ENCODE measurements around the gene TFDP3.

Gene TFDP3

DNA sequence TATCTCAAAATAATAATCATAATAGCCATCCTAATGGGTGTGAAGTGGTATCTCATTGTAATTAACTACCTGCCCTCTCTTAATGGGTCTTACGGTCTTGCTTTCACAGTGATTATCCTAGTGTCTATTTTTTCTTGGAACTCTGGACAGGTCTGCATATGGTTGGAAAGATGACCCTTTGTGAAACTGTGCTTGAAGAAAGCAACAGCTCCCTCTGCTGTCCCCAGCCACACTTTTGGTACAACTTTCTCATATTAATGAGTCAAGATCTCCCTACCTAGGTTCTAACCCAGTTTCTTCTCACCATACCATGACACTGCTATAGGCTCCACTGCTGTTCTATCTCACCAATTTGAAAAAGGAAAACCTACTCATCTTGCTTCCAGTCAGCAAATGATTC, 2.4 kb downstream of the TFDP3 start:
- no peak overlapping the region for H2AFZ ChIP-seq (ENCODE audit: low read depth)
- H3K9ac ChIP-seq = no peak overlapping the region
- no peaks in the 10 kb centered on the region for H3K79me2 ChIP-seq (ENCODE audit: insufficient read depth, low read depth)
- no peak overlapping the region for H3K27ac ChIP-seq
- H3K4me2 ChIP-seq = no peak overlapping the region
- H4K20me1 ChIP-seq (ENCODE audit: insufficient read depth) = no peaks in the 10 kb centered on the region
- no peak overlapping the region for H3K4me3 ChIP-seq (IDR thresholded peaks at IDR 0.05; ENCODE audit: insufficient read depth, low read depth, low read length)
- TF ChIP-seq, protein P1, sequence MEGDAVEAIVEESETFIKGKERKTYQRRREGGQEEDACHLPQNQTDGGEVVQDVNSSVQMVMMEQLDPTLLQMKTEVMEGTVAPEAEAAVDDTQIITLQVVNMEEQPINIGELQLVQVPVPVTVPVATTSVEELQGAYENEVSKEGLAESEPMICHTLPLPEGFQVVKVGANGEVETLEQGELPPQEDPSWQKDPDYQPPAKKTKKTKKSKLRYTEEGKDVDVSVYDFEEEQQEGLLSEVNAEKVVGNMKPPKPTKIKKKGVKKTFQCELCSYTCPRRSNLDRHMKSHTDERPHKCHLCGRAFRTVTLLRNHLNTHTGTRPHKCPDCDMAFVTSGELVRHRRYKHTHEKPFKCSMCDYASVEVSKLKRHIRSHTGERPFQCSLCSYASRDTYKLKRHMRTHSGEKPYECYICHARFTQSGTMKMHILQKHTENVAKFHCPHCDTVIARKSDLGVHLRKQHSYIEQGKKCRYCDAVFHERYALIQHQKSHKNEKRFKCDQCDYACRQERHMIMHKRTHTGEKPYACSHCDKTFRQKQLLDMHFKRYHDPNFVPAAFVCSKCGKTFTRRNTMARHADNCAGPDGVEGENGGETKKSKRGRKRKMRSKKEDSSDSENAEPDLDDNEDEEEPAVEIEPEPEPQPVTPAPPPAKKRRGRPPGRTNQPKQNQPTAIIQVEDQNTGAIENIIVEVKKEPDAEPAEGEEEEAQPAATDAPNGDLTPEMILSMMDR (conservative IDR thresholded peaks at IDR 0.05; ENCODE audit: low read depth, low read length) = peak; percentile 37
- no peaks in the 10 kb centered on the region for H3K36me3 ChIP-seq (ENCODE audit: insufficient read depth)
- H3K27me3 ChIP-seq (ENCODE audit: insufficient read depth, low read depth) = no peaks in the 10 kb centered on the region
- H3K4me1 ChIP-seq (ENCODE audit: low read depth, poor library complexity, severe bottlenecking) = no peaks in the 10 kb centered on the region

DNA sequence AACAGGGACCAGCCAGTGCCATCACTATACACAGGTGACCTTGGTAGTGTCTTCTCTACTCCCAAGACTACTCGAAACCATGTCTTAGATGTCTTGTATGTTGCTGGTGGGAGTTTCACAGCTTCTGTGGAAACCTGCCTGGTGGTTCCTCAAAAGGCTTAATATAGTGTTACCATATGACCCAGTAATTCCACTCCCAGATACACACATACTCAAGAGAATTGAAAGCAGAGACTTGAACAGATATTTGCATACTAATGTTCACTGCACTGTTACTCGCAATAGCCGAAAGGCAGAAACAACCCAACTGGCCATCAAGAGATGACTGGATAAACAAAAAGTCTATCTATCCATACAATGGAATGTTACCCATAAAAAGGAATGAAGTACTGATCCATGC, 3.1 kb downstream of the TFDP3 start:
- Histone ChIP-seq H2AFZ (ENCODE audit: low read depth) (no peak overlapping the region), H3K9ac (no peak overlapping the region), H3K36me3 (ENCODE audit: insufficient read depth) (no peaks in the 10 kb centered on the region), H3K27me3 (ENCODE audit: insufficient read depth, low read depth) (no peaks in the 10 kb centered on the region), H4K20me1 (ENCODE audit: insufficient read depth) (no peaks in the 10 kb centered on the region), H3K4me3 (IDR thresholded peaks at IDR 0.05; ENCODE audit: insufficient read depth, low read depth, low read length) (no peak overlapping the region), H3K4me1 (ENCODE audit: low read depth, poor library complexity, severe bottlenecking) (no peaks in the 10 kb centered on the region), H3K27ac (no peak overlapping the region), H3K4me2 (no peak overlapping the region), H3K79me2 (ENCODE audit: insufficient read depth, low read depth) (no peaks in the 10 kb centered on the region)
- TF ChIP-seq, protein P1 (conservative IDR thresholded peaks at IDR 0.05; ENCODE audit: low read depth, low read length) = no peak

DNA sequence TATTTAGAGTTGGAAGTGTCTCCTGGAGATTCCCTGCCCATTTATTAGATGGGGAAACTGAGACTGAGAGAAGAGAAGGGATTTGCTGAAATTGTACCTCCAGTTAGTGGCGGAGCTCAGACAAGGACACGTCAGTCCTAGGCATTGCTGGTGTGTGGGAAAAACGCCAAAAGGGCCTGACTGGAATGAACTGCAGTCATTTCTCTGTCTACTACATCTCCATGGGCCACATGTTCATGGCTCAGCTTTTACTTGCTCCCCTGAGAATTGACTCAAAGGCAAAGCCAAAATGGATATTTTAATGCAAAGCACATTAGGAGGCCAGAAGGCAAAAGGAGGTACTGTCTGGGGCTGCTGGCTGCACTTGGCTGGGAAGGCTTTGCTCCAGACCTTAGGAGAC, 3.9 kb downstream of the TFDP3 start:
- no peak overlapping the region for H3K9ac ChIP-seq
- no peaks in the 10 kb centered on the region for H4K20me1 ChIP-seq (ENCODE audit: insufficient read depth)
- H2AFZ ChIP-seq (ENCODE audit: low read depth) = no peak overlapping the region
- H3K4me2 ChIP-seq = no peak overlapping the region
- H3K36me3 ChIP-seq (ENCODE audit: insufficient read depth) = no peaks in the 10 kb centered on the region
- TF ChIP-seq, protein P1 (conservative IDR thresholded peaks at IDR 0.05; ENCODE audit: low read depth, low read length) = no peak
- H3K79me2 ChIP-seq (ENCODE audit: insufficient read depth, low read depth) = no peaks in the 10 kb centered on the region
- no peaks in the 10 kb centered on the region for H3K27me3 ChIP-seq (ENCODE audit: insufficient read depth, low read depth)
- H3K27ac ChIP-seq = no peak overlapping the region
- H3K4me1 ChIP-seq (ENCODE audit: low read depth, poor library complexity, severe bottlenecking) = no peaks in the 10 kb centered on the region
- no peak overlapping the region for H3K4me3 ChIP-seq (IDR thresholded peaks at IDR 0.05; ENCODE audit: insufficient read depth, low read depth, low read length)

DNA sequence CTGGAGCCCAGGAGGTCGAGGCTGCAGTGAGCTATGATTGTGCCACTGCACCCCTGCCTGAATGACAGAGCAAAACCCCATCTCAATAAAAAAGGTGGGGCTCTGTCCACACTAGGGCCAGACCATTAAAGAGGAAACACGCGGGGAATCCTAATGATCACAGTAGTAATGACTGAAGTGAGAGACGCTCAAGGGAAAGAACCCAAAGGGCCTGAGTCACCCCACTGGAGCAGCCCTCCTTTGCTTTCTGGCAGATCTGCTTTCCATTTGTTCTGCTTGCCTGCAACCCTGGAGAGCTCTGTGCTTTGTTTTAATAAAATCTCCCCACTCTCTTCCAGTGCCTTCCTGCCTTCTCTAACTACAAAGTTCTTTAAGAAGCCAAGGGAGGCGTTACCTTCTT, 5.0 kb downstream of the TFDP3 start:
- Histone ChIP-seq H3K4me1 (ENCODE audit: low read depth, poor library complexity, severe bottlenecking) (no peaks in the 10 kb centered on the region), H4K20me1 (ENCODE audit: insufficient read depth) (no peaks in the 10 kb centered on the region), H3K4me3 (IDR thresholded peaks at IDR 0.05; ENCODE audit: insufficient read depth, low read depth, low read length) (no peak overlapping the region), H3K79me2 (ENCODE audit: insufficient read depth, low read depth) (no peaks in the 10 kb centered on the region), H3K4me2 (no peak overlapping the region), H3K36me3 (ENCODE audit: insufficient read depth) (no peaks in the 10 kb centered on the region), H3K27me3 (ENCODE audit: insufficient read depth, low read depth) (no peaks in the 10 kb centered on the region), H3K9ac (no peak overlapping the region), H2AFZ (ENCODE audit: low read depth) (no peak overlapping the region), H3K27ac (no peak overlapping the region)
- TF ChIP-seq, protein P1 (conservative IDR thresholded peaks at IDR 0.05; ENCODE audit: low read depth, low read length) = no peak

DNA sequence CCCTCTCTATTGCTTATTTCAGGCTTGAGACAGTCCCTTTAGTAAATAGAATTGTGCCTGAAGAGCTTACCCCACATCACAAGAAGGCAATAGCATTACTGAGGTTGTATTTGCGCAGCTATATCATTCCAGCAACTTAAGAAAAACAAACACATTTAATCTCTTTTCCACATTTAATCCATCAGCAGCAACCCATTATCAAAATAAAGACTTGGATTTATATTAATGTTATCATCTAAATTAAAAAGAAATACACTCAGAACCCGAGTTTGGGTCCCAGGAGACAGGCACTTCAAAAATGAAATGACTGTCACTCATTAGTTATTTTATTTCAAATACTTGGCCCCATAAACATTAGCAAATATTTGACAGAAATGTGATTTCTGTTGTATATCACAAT, 10.4 kb downstream of the TFDP3 start:
- H4K20me1 ChIP-seq (ENCODE audit: insufficient read depth) = no peaks in the 10 kb centered on the region
- H3K4me2 ChIP-seq = no peak overlapping the region
- no peak overlapping the region for H3K27ac ChIP-seq
- H2AFZ ChIP-seq (ENCODE audit: low read depth) = no peak overlapping the region
- H3K9ac ChIP-seq = no peak overlapping the region
- H3K4me1 ChIP-seq (ENCODE audit: low read depth, poor library complexity, severe bottlenecking) = no peaks in the 10 kb centered on the region
- no peaks in the 10 kb centered on the region for H3K27me3 ChIP-seq (ENCODE audit: insufficient read depth, low read depth)
- no peaks in the 10 kb centered on the region for H3K79me2 ChIP-seq (ENCODE audit: insufficient read depth, low read depth)
- no peaks in the 10 kb centered on the region for H3K36me3 ChIP-seq (ENCODE audit: insufficient read depth)
- H3K4me3 ChIP-seq (IDR thresholded peaks at IDR 0.05; ENCODE audit: insufficient read depth, low read depth, low read length) = no peak overlapping the region
- TF ChIP-seq, protein P1 (conservative IDR thresholded peaks at IDR 0.05; ENCODE audit: low read depth, low read length) = no peak
